Naive thymus-derived CD8-positive, alpha-beta T cell (primary cell): ENCODE results near the gene CSNK1D. TPM values are rescaled to one million over a fixed set of nuclear protein-coding genes. Genes with fewer than 3 reads are reported as not detected.

Source experiments
- ATAC-seq, 2 donors: fragments of 150-1000 bp; cut with Tn5 transposase in 1 of 2; sonication (Bioruptor Pico), chemical (Tn5 transposase) in 1 of 2; 1 replicate in 1 of 2; 2 replicates in 1 of 2; pipeline ENCODE4 v1.10.0; 2021; ENCODE audit warnings: mild to moderate bottlenecking in 2 of 2, moderate library complexity in 2 of 2
- POLR2A ChIA-PET: fragments of 350-600 bp; sonication (Branson Sonifier 250); formaldehyde crosslinking; loops from one replicate; lab custom pipeline; 2021; ENCODE audit warnings: antibody characterized with exemption; lab: Charles Lee
- DNase-seq, 10 donors: peaks; one replicate each; pipeline versions ENCODE4 v3.0.0 to v3.0.0-alpha.2; 2020 to 2022
- H3K27ac Mint-ChIP-seq, 10 donors: one replicate each; pipeline ENCODE4 v1.8.0; 2020 to 2022; ENCODE audit warnings: mild to moderate bottlenecking in 10 of 10, mixed read lengths in 10 of 10, moderate library complexity in 4 of 10, inconsistent platforms in 1 of 10
- H3K27me3 Mint-ChIP-seq, 5 donors: one replicate each; pipeline ENCODE4 v1.8.0; 2021 to 2022; ENCODE audit warnings: mixed read lengths in 5 of 5
- H3K36me3 Mint-ChIP-seq, 3 donors: one replicate each; pipeline ENCODE4 v1.8.0; 2020 to 2022; ENCODE audit warnings: mixed read lengths in 3 of 3, mild to moderate bottlenecking in 2 of 3, inconsistent platforms in 1 of 3
- H3K4me1 Mint-ChIP-seq, 4 donors: one replicate each; pipeline ENCODE4 v1.8.0; 2021 to 2022; ENCODE audit warnings: mixed read lengths in 4 of 4
- H3K4me3 Mint-ChIP-seq, 10 donors: one replicate each; pipeline ENCODE4 v1.8.0; 2020 to 2022; ENCODE audit warnings: mild to moderate bottlenecking in 10 of 10, mixed read lengths in 10 of 10, moderate library complexity in 6 of 10, inconsistent platforms in 1 of 10
- H3K9me3 Mint-ChIP-seq, 9 donors: one replicate each; pipeline ENCODE4 v1.8.0; 2020 to 2022; ENCODE audit warnings: mixed read lengths in 9 of 9, mild to moderate bottlenecking in 3 of 9, inconsistent platforms in 1 of 9, moderate library complexity in 1 of 9
- polyA plus RNA-seq, 3 donors: library from polyadenylated mRNA; unstranded; fragments of 300-500 nt; fragmentation: Illumina TruSeq; gene quantifications; one replicate each; pipeline ENCODE4 v1.2.3, GENCODE V29; 2021
- total RNA-seq, 8 experiments: library from RNA in 2 of 8; stranded (reverse) in 2 of 8; gene quantifications; one replicate each; pipeline ENCODE4 v1.2.3 and lab custom pipeline; 2021 to 2026

Gene CSNK1D
- total and polyA plus RNA-seq, 5 experiments from 2014 or later: 47.6 to 201 (median 72.1) TPM

DNA sequence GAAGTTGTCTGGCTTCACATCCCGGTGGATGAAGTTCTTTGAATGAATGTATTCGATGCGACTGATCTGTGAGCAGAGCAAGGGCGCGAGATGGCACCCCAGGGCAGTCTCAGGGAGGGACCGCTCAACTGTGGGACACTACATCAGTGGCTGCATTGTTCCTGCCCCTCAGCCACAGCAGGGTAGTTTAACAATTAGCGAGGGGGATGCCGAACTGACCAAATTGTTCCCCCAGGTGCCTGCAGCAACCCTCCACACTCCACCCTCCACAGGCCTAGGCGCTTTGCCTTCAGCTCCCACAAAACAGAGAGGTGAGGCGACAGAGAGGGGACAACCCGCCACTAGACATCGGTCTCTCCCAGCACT is 20.3 kb downstream of the CSNK1D start:
- Mint-ChIP-seq H3K4me3 (peak overlapping the region in 1 of 10 donors; percentile 36), H3K9me3 (no peaks in the 10 kb centered on the region), H3K27me3 (no peaks in the 10 kb centered on the region), H3K4me1 (peaks cover 10 to 30% (median 20%) of the 10 kb centered on the region in 4 donors), H3K36me3 (peaks cover 0 to 77% (median 39%) of the 10 kb centered on the region in 3 donors), H3K27ac (peak overlapping the region in 4 of 10 donors; percentile 16 to 73 (median 49))
- ATAC-seq (no peak), DNase-seq (no peak)
- POLR2A ChIA-PET: no interaction called here

DNA sequence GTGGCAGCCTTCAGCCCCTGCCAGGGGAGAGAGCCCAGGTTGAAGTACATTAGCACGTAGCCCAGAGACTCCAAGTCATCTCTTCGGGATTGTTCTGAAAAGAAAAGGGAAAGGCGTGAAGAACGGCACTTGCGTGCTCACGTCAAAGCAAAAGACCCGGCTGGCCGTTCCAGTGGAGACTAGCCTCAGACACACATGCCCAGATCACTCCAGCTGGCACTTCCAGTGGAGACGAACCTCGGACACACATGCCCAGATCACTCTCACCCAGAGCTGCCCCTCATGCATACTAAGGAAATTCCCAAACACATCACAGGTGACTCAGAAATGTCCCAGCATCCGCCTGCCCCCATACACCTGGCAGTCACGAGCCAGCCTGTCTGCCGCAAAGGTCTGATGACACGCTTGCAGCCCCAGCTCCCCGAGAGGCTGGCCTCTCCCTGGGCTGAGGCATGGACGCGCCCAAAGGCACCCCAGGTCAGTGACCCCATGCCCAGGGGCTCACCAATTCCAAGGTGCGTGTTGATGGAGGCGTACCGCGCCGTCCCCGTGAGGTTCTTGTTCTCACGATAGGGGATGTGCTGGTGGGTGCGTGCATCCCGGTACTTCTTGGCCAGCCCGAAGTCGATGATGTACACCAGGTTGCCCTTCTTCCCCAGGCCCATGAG is 20.9 kb downstream of the CSNK1D start:
- peak overlapping the region in 7 of 10 donors; percentile 16 to 88 (median 44) for H3K27ac Mint-ChIP-seq
- ATAC-seq: no peak
- peak overlapping the region in 1 of 10 donors; percentile 36 for H3K4me3 Mint-ChIP-seq
- H3K36me3 Mint-ChIP-seq: peaks cover 0 to 78% (median 41%) of the 10 kb centered on the region in 3 donors
- H3K27me3 Mint-ChIP-seq: no peaks in the 10 kb centered on the region
- no peaks in the 10 kb centered on the region for H3K9me3 Mint-ChIP-seq
- POLR2A ChIA-PET: no interaction called here
- peaks cover 10 to 33% (median 21%) of the 10 kb centered on the region in 4 donors for H3K4me1 Mint-ChIP-seq
- peak in 1 of 10 donors; percentile 30 for DNase-seq

DNA sequence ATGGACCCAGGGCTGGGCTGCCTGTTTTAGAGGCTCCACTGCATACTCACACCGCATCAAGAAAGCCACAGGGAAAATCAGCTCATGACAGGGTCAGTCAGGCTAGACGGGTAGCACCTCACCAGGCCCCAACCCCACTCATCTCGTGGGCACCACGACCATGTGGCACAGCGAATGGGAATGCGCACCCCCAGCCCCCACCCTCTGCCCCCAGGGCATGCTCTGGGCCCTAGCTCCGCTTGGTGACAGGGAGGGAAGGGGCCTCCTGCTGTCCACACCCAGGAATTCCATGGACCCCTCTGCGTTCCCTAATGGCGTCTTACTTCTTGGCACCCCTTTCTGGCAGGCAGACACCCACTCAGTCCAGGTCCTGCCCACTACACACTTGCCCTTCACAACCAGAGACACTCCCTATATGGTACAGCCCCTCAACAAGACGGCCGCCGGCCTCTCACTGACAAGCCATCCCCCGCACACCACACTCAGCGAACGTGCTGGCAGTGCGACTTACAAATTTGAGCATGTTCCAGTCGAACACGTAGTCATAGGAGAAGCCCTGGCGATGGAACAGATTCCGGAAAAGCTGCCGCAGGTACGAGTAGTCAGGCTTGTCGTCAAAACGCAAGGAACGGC is 22.5 kb downstream of the CSNK1D start:
- Mint-ChIP-seq H3K36me3 (peaks cover 0 to 79% (median 35%) of the 10 kb centered on the region in 3 donors), H3K9me3 (no peaks in the 10 kb centered on the region), H3K4me1 (peaks cover 10 to 29% (median 20%) of the 10 kb centered on the region in 4 donors), H3K27ac (peak overlapping the region in 8 of 10 donors; percentile 41 to 93 (median 65)), H3K27me3 (no peaks in the 10 kb centered on the region), H3K4me3 (peak overlapping the region in 1 of 10 donors; percentile 51)
- no peak for DNase-seq
- no peak for ATAC-seq
- POLR2A ChIA-PET: interaction anchor here (0.7 kb wide), 1 partner anchor 35 kb away, joined by 3 read pairs; no protein-coding TSS in a partner anchor

DNA sequence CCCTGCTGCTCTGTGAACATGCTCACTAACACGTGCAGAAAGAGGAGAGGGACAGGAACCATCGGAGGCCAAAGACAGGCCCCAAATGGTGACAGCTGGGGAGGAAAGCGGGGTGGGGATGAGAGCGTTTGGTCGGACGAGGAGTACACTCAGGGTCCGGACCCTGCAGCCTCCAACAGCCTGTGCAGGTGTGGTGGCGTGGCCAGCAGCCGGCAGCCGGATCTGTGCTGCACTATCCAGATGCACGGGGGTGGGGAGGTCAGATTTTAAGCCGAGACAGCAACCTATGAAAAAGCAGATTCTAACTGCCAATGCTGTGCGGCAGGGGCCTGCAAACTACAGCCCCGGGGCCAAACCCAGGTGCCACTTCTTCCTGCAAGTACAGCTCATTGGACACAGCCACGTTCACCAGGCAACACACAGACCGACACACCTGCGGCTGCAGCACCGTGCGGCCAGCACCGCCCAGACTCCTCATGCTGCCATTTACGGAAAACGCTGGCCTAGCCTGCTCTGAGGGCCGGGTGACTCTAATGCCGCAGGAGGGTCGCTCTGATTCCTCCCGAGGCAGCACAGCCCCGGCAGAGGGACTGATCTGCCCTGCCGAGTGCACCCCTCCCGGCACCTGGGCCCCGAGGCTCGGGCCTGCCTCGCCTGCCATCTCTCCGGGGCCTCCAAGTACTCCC is 23.5 kb downstream of the CSNK1D start:
- DNase-seq (no peak), ATAC-seq (no peak)
- Mint-ChIP-seq H3K27me3 (no peaks in the 10 kb centered on the region), H3K27ac (peak overlapping the region in 2 of 10 donors; percentile 24 to 43), H3K4me1 (peaks cover 6 to 27% (median 19%) of the 10 kb centered on the region in 4 donors), H3K4me3 (no peak overlapping the region), H3K9me3 (no peaks in the 10 kb centered on the region), H3K36me3 (peaks cover 0 to 79% (median 34%) of the 10 kb centered on the region in 3 donors)
- POLR2A ChIA-PET: no interaction called here

DNA sequence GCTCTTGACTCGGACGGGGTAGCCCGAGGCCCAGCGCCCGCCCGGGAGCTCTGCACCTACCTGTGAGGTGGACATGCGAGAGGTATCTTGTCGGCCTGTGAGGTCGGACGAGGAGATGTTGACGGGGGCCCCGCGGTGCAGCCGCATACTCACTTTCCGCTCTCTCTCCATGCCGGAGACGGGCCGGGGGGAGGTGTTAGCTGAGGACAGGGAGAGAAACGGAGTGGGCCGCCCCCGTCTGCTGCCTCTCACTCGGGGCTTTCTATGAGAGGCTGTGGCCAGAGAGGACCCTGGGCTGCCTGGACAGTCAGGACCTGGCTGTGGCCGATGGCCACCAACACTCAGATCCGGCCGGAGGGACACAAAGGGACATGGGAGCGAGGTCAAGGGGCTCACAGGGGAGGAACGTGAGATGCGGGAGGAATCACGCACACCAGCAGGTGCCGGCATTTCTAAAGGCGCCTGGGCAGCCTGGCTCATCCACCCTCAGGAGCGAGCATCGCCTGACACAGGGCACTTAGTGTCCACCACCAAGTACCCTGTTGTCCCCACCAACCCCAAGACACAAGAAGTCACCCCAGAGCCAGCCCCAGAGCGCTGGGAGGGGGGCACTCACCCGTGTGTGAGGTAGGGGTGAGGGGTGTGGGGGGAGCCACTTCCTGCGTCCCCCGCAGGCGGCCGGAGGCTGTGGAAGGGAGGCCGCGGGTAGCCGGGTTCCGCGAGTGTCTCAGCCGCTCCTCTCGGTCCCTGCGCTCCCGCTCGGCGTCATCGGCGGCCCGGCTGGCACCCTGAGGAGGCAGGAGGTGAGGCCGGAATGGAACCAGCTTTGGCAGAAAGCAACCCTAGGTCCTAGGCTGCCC is 24.5 kb downstream of the CSNK1D start:
- DNase-seq (no peak), ATAC-seq (no peak)
- H3K4me3 Mint-ChIP-seq: no peak overlapping the region
- H3K4me1 Mint-ChIP-seq: peaks cover 16 to 32% (median 28%) of the 10 kb centered on the region in 4 donors
- POLR2A ChIA-PET: no interaction called here
- peaks cover 0 to 88% (median 39%) of the 10 kb centered on the region in 3 donors for H3K36me3 Mint-ChIP-seq
- H3K27ac Mint-ChIP-seq: peak overlapping the region in 4 of 10 donors; percentile 15 to 88 (median 71)
- H3K9me3 Mint-ChIP-seq: no peaks in the 10 kb centered on the region
- no peaks in the 10 kb centered on the region for H3K27me3 Mint-ChIP-seq

DNA sequence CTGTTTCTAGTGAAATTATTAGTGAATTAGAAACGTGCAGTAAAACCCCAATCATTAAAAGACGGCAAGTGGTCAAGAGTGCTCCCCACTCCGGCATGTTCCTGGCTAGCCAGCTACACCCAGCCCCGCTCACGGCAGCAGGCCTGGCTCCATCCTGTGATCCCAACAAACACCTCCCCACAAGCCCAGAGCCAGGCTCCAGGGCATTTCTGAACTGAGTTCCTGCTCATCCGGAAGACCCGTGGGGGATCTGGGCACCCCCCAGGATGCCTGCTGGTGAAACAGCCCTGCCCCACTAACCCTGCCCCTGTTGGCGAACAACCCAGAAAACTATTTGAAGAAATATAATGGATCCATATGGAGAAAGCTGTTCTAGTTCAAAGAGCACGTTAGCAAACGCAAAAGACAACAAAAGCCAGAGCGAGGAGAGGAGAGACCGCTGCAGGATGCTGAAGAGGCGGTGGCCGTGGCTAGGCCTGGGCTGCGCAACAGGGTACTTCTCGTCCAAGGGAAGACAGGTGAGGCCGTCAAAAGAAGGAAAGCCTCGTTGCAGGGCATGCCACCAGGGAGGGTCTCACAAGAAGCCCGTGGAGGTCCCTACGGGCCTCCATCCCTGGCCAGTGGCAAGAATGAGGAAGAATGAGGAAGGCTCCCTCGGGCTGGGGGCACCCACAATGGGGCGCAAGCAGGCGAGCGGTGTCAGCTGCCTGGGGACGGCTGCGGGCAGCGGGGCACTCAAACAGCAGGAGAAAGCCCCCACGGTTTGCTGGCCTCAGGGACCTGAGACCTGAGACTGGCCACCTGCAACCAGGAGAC is 25.4 kb downstream of the CSNK1D start:
- Mint-ChIP-seq H3K4me1 (peaks cover 19 to 33% (median 31%) of the 10 kb centered on the region in 4 donors), H3K27ac (peak overlapping the region in 7 of 10 donors; percentile 31 to 88 (median 70)), H3K36me3 (peaks cover 0 to 94% (median 36%) of the 10 kb centered on the region in 3 donors), H3K27me3 (no peaks in the 10 kb centered on the region), H3K9me3 (no peaks in the 10 kb centered on the region), H3K4me3 (no peak overlapping the region)
- ATAC-seq: no peak
- POLR2A ChIA-PET: interaction anchor here (1.6 kb wide), 1 partner anchor 51 kb away, joined by 3 read pairs; no protein-coding TSS in a partner anchor
- no peak for DNase-seq

DNA sequence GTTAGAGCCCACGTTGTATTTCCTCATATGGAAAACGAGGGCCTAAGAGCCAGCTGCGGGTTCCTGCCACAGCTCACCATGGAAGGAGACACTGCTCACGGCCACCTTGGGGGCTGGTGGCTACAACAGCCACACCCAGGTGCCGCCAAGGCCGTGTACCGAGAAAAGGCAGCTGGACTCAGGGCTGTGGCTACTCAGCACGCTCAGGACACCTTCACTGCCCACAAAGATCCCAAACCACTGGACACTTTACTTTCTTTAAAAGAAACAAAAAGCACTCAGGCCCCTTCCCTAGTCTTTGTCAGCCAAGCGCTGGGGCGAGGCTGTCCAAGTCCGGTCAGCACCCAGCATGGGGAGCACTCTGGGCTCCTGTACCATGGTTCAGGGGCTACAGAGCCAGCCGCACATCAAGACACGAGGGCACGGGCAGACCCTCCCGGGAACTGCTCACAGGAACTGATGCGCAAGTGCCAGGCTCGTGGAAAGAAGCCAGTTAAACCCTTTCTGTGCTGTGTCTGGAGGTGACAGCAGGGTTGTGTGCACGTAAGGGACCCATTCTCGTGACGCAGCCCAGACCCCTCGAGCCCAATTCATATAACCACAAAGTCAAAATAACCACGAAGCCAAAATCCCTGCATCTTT is 26.2 kb downstream of the CSNK1D start:
- peak overlapping the region in 7 of 10 donors; percentile 46 to 88 (median 60) for H3K27ac Mint-ChIP-seq
- DNase-seq (no peak), ATAC-seq (no peak)
- H3K4me3 Mint-ChIP-seq: no peak overlapping the region
- H3K9me3 Mint-ChIP-seq: no peaks in the 10 kb centered on the region
- no peaks in the 10 kb centered on the region for H3K27me3 Mint-ChIP-seq
- peaks cover 21 to 38% (median 35%) of the 10 kb centered on the region in 4 donors for H3K4me1 Mint-ChIP-seq
- peaks cover 0 to 94% (median 29%) of the 10 kb centered on the region in 3 donors for H3K36me3 Mint-ChIP-seq
- POLR2A ChIA-PET: interaction anchor here (0.6 to 1.6 kb wide), 2 partner anchors 10 to 52 kb away, joined by 3 read pairs; no protein-coding TSS in a partner anchor

DNA sequence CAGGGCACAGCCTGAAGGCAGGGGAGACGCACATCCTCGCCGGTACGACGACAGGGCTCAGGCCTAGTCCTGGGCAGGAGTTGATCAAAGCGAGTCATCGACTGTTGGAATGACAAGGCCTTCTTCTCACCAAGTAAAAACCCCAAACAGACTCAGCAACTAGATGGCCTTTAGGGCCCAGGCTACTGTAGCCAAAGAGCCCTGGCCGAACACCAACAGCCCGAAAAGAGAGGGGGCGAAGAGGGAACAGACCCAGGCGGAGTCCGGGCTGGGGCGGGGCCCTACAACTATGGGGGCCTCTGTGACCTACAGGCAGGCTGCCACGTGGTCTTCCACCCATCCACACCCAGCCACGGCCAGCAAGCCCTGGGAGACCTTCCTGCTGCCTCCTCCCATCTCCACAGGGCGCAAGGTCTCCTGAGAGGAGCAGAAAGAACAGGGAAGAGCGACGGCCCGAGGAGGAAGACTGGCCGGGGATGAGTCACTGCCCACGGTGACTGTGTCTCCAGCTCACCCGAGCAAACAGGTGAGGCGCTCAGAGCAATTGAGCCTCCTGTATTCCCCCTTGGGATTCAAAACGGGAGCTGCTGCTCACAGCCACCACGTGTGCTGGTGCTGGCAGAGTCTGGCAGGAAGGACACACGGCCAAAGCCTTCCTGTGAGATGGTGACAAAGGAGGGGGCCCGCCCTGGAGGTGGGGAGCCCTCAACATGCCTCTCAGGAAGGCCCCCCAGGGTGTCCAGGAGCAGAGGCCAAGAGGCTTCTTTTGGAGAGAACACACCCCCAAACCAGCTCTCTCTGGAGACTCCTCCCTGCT is 26.9 kb downstream of the CSNK1D start:
- ATAC-seq (no peak), DNase-seq (no peak)
- H3K27ac Mint-ChIP-seq: peak overlapping the region in 9 of 10 donors; percentile 34 to 77 (median 56)

DNA sequence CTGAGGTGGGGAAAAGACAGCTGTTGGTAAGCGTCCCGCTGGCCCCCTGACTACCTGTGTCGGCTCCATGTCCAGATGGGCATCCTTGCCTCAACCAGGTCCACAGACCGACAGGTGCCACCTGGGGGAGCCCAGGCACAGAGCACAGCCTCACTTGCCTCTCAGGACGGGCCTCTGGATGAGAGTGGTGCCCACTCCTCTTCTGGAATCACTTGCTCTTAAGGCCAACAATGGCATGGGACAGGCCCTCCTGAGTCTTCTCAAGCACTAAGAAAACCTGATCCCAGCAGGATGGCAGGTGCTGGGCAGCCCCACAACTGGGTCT is 27.5 kb downstream of the CSNK1D start:
- DNase-seq (no peak), ATAC-seq (no peak)
- Mint-ChIP-seq H3K36me3 (peaks cover 0 to 86% (median 19%) of the 10 kb centered on the region in 3 donors), H3K4me3 (peak overlapping the region in 1 of 10 donors; percentile 10), H3K27ac (peak overlapping the region in 3 of 10 donors; percentile 44 to 77 (median 56)), H3K27me3 (no peaks in the 10 kb centered on the region), H3K4me1 (peaks cover 25 to 48% (median 44%) of the 10 kb centered on the region in 4 donors), H3K9me3 (no peaks in the 10 kb centered on the region)
- POLR2A ChIA-PET: interaction anchor here (0.8 to 2.0 kb wide), 4 partner anchors 11 to 71 kb away, joined by 3 to 5 read pairs (median 4); partner anchors contain the start of gene CD7

More for the DNA sequence above, 26.9 kb downstream of the CSNK1D start:
- Mint-ChIP-seq H3K27me3 (no peaks in the 10 kb centered on the region), H3K36me3 (peaks cover 0 to 90% (median 24%) of the 10 kb centered on the region in 3 donors), H3K4me3 (peak overlapping the region in 1 of 10 donors; percentile 22), H3K4me1 (peaks cover 22 to 43% (median 39%) of the 10 kb centered on the region in 4 donors), H3K9me3 (no peaks in the 10 kb centered on the region)
- POLR2A ChIA-PET: interaction anchor here (0.6 to 1.6 kb wide), 3 partner anchors 9 to 52 kb away, joined by 3 read pairs; no protein-coding TSS in a partner anchor
